ENCODE data around the gene C1orf87.

Gene C1orf87

GRCh38 chr1:60073605-60074278 lies at the start of gene C1orf87:
C1orf87 (minus strand) TSS chr1:60073770; CDS start chr1:60072643, 1,127 bp downstream.
- no peak for TF ChIP-seq CTCF (IDR thresholded peaks at IDR 0.05; ENCODE audit: low read depth, low read length)
- H3K4me3 ChIP-seq (ENCODE audit: low read depth, low read length), result no peak within 1 kb of the TSS

DNA sequence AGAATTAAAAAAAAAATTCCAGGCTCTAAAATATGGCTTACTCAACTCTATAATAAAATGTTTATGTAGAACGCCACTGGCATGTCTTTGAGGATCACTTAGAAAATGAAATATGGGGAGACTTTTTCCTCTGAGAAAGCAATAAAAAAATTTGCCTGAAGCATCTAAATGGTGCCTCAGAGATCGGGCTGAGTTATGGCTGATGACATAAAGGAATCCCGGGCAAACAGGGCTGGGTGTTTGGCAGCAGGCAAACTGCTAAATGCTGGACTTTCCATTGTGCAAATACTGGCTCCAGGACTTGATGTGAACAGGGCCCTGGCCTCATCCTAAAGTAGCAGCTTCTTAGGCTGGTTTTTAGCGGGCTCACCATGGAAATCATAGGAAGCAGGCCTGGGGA lies 44.5 kb upstream of the C1orf87 start:
- H3K4me3 ChIP-seq (ENCODE audit: low read depth, low read length), result no peak overlapping the region
- TF ChIP-seq CTCF (IDR thresholded peaks at IDR 0.05; ENCODE audit: low read depth, low read length), result no peak

- H3K4me3 ChIP-seq (ENCODE audit: low read depth, low read length), result no peak overlapping the region
- no peak for TF ChIP-seq CTCF (IDR thresholded peaks at IDR 0.05; ENCODE audit: low read depth, low read length)
These were observed 41.3 kb upstream of the C1orf87 start for GRCh38 chr1:60114745-60115318.

DNA sequence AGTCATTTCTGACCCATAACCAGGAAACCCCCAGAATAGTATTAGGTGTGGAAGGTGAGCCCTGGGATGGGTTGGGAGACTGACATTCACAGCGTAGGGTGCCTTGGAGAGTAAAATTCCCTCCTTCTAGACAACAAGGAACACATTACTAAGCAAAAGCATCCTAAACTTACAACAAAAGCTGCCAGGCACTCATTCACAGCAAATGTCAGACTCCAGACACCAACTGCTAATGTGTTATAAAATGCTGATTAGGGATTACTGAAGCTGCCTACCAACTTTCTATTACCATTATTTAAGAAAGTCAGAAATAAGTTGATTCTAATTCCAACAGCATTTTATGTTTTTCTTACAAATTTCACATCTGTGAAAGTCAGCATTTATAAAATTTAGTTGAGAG lies 40.0 kb upstream of the C1orf87 start:
- no peak for TF ChIP-seq CTCF (IDR thresholded peaks at IDR 0.05; ENCODE audit: low read depth, low read length)

DNA sequence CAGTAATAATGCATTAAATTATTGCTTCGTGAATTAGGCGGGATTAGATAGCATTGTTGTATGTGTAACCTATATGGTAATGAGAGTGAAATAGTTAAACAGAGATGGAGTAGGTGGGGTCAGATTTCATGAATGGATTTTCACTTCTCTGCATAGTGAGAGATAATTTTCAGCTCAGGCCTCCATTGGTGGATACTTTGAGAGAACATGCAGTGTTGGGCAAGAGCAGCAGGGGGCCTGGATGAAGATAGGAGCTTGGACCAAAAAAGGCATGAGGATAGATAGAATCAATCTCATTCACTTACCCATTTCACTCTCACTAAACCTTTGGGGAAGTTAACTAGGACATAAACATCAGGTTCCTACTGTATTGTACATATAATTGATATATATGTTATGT lies 39.5 kb upstream of the C1orf87 start:
- no peak for TF ChIP-seq CTCF (IDR thresholded peaks at IDR 0.05; ENCODE audit: low read depth, low read length)

More for the DNA sequence above, 40.0 kb upstream of the C1orf87 start:
- no peak overlapping the region for H3K4me3 ChIP-seq (ENCODE audit: low read depth, low read length)

DNA sequence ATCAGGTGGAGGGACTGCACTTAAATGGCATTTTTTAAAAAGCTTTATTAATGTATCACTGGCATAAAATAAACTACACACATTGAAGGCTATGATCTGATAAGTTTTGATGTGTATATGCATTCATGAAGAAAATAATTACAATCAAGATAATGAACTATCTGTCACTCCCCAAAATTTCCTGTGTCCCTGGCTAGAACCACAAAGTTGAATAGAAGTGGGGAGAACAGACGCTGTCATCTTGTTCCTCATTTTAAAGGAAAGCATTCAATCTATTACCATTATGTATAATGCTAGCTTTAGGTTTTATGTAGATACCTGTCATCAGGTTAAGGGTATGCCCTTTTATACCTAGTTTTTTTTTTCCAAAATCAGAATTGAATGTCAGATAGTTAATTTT lies 38.1 kb upstream of the C1orf87 start:
- no peak for TF ChIP-seq CTCF (IDR thresholded peaks at IDR 0.05; ENCODE audit: low read depth, low read length)
- H3K4me3 ChIP-seq (ENCODE audit: low read depth, low read length), result no peak overlapping the region

More for the DNA sequence above, 39.5 kb upstream of the C1orf87 start:
- H3K4me3 ChIP-seq (ENCODE audit: low read depth, low read length), result no peak overlapping the region

- no peak for TF ChIP-seq CTCF (IDR thresholded peaks at IDR 0.05; ENCODE audit: low read depth, low read length)
These were observed 37.5 kb upstream of the C1orf87 start for GRCh38 chr1:60111118-60111517.

More at GRCh38 chr1:60111118-60111517, 37.5 kb upstream of the C1orf87 start:
- H3K4me3 ChIP-seq (ENCODE audit: low read depth, low read length), result no peak overlapping the region
